ENCODE measurements around the gene EXOC3L2. TPM values are rescaled to one million over a fixed set of nuclear protein-coding genes. Genes with fewer than 3 reads are reported as not detected.

The EXOC3L2 gene
- total and polyA plus RNA-seq, 2 donors from 2014 or later: 15.4 to 19.0 TPM

DNA sequence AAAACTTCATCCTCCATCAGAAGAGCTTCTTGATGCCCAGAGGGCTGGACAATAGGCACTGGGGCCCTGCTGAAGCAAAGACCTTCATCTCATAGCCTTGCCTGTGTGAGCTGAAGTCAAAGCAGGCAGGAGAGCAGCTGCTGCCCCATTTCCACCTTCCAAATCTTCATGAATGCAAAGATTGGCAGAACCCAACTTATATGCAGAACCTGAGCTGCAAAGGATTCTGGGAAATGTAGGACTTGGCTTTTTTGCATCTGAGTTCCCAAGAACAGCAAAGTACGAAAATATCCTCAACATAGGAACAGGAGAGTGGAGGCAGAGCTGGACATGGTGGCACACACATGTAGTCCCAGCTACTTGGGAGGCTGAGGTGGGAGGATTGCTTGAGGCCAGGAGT lies 46.6 kb upstream of the EXOC3L2 start:
- FAIRE-seq (no peak), DNase-seq (no peak)
- peaks cover 0 to 4% (median 0%) of the 10 kb centered on the region in 3 donors for H3K9me3 ChIP-seq (ENCODE audit: control insufficient read depth in 2 of 3, insufficient read depth in 1 of 3, low read length in 3 of 3)
- H3K27ac ChIP-seq (ENCODE audit: low read depth in 2 of 2, low read length in 2 of 2): no peak overlapping the region
- H3K4me1 ChIP-seq (ENCODE audit: control insufficient read depth in 2 of 3, insufficient read depth in 2 of 3, low read depth in 1 of 3, low read length in 3 of 3): peaks cover 0 to 2% (median 0%) of the 10 kb centered on the region in 3 donors
- H3K4me3 ChIP-seq (ENCODE audit: low read length in 3 of 3): no peak overlapping the region
- no peak overlapping the region for H3K9ac ChIP-seq (ENCODE audit: low read length in 3 of 3)
- peaks cover 0 to 4% (median 0%) of the 10 kb centered on the region in 3 donors for H3K36me3 ChIP-seq (ENCODE audit: control insufficient read depth in 2 of 3, insufficient read depth in 3 of 3, low read length in 3 of 3)
- no peaks in the 10 kb centered on the region for H3K27me3 ChIP-seq (ENCODE audit: control insufficient read depth, insufficient read depth, low read length)
- TF ChIP-seq, protein P1, sequence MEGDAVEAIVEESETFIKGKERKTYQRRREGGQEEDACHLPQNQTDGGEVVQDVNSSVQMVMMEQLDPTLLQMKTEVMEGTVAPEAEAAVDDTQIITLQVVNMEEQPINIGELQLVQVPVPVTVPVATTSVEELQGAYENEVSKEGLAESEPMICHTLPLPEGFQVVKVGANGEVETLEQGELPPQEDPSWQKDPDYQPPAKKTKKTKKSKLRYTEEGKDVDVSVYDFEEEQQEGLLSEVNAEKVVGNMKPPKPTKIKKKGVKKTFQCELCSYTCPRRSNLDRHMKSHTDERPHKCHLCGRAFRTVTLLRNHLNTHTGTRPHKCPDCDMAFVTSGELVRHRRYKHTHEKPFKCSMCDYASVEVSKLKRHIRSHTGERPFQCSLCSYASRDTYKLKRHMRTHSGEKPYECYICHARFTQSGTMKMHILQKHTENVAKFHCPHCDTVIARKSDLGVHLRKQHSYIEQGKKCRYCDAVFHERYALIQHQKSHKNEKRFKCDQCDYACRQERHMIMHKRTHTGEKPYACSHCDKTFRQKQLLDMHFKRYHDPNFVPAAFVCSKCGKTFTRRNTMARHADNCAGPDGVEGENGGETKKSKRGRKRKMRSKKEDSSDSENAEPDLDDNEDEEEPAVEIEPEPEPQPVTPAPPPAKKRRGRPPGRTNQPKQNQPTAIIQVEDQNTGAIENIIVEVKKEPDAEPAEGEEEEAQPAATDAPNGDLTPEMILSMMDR (IDR thresholded peaks at IDR 0.05; ENCODE audit: borderline replicate concordance, extremely low read depth, insufficient read depth): no peak
- intact Hi-C loops (cut with DNase I): no loop called here

- Histone ChIP-seq H3K27ac (ENCODE audit: low read depth in 2 of 2, low read length in 2 of 2) (no peak overlapping the region), H3K36me3 (ENCODE audit: control insufficient read depth in 2 of 3, insufficient read depth in 3 of 3, low read length in 3 of 3) (peaks cover 0 to 2% (median 0%) of the 10 kb centered on the region in 3 donors), H3K4me3 (ENCODE audit: low read length in 3 of 3) (no peak overlapping the region), H3K27me3 (ENCODE audit: control insufficient read depth, insufficient read depth, low read length) (no peaks in the 10 kb centered on the region), H3K9ac (ENCODE audit: low read length in 3 of 3) (no peak overlapping the region), H3K9me3 (ENCODE audit: control insufficient read depth in 2 of 3, insufficient read depth in 1 of 3, low read length in 3 of 3) (peaks cover 0 to 4% (median 0%) of the 10 kb centered on the region in 3 donors), H3K4me1 (ENCODE audit: control insufficient read depth in 2 of 3, insufficient read depth in 2 of 3, low read depth in 1 of 3, low read length in 3 of 3) (peaks cover 0 to 2% (median 0%) of the 10 kb centered on the region in 3 donors)
- FAIRE-seq (no peak), DNase-seq (no peak)
- TF ChIP-seq, protein P1 (IDR thresholded peaks at IDR 0.05; ENCODE audit: borderline replicate concordance, extremely low read depth, insufficient read depth): no peak
- intact Hi-C loops (cut with DNase I): no loop called here
Measured at GRCh38 chr19:45290381-45290931, 45.2 kb upstream of the EXOC3L2 start.

DNA sequence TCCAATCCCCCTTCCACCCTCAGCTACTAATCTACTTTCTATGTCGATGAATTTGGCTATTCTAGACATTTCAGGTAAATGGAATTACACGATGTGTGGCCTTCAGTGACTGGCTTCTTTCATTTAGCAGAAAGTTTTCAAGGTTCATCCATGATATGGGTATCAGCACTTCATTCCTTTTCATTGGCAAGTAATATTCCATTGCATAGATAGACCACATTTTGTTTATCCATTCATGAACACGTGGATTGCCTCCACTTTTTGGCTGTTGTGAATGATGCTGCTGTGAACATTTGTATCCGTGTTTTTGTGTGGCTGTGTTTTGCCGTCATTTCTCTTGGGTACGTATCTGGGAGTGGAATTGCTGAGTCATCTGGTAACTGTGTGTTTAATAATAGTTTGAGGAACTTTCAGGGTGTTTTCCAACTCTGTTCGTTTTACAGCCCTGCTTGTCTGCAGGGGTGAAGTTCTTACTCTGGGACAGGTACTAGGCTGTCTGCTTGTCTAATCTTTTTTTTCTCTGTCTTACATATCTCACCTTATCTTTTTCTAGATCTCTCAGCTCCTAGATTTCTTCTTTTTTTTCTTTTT lies 38.3 kb upstream of the EXOC3L2 start:
- TF ChIP-seq, protein P1 (IDR thresholded peaks at IDR 0.05; ENCODE audit: borderline replicate concordance, extremely low read depth, insufficient read depth): no peak
- H3K27ac ChIP-seq (ENCODE audit: low read depth in 2 of 2, low read length in 2 of 2): no peak overlapping the region
- no peak overlapping the region for H3K9ac ChIP-seq (ENCODE audit: low read length in 3 of 3)
- FAIRE-seq (no peak), DNase-seq (no peak)
- H3K36me3 ChIP-seq (ENCODE audit: control insufficient read depth in 2 of 3, insufficient read depth in 3 of 3, low read length in 3 of 3): peaks cover 3 to 8% (median 7%) of the 10 kb centered on the region in 3 donors
- no peaks in the 10 kb centered on the region for H3K4me1 ChIP-seq (ENCODE audit: control insufficient read depth in 2 of 3, insufficient read depth in 2 of 3, low read depth in 1 of 3, low read length in 3 of 3)
- no peaks in the 10 kb centered on the region for H3K9me3 ChIP-seq (ENCODE audit: control insufficient read depth in 2 of 3, insufficient read depth in 1 of 3, low read length in 3 of 3)
- H3K27me3 ChIP-seq (ENCODE audit: control insufficient read depth, insufficient read depth, low read length): no peaks in the 10 kb centered on the region
- H3K4me3 ChIP-seq (ENCODE audit: low read length in 3 of 3): no peak overlapping the region
- intact Hi-C loops (cut with DNase I): no loop called here
